Thymus (tissue), 14 donors: Measurements from ENCODE around the gene TAOK1. TPM values are rescaled to one million over a fixed set of nuclear protein-coding genes. Genes with fewer than 3 reads are reported as not detected.
"Not testable (repeated sequence)": the region's sequence is repeated elsewhere in the genome, so short reads cannot be mapped to it uniquely, and the experiment has no call there.

Experiments used
- DNase-seq, 9 donors: peaks; one replicate each; pipeline ENCODE4 v3.0.0-alpha.2; 2013; ENCODE audit warnings: low spot score in 9 of 9, low read depth in 6 of 9, missing footprints in 1 of 9
- H3K27ac ChIP-seq, 2 donors: one replicate each; pipeline ENCODE4 v1.5.1; 2013; ENCODE audit warnings: control low read depth in 1 of 2, low read depth in 1 of 2, low read length in 1 of 2, mild to moderate bottlenecking in 1 of 2, moderate library complexity in 1 of 2
- H3K27me3 ChIP-seq, 2 donors: one replicate each; pipeline ENCODE4 v1.5.1; 2013; ENCODE audit warnings: low read length in 1 of 2; ENCODE audit not compliant: control insufficient read depth in 2 of 2, insufficient read depth in 1 of 2
- H3K36me3 ChIP-seq, 2 donors: one replicate each; pipeline ENCODE4 v1.5.1; 2013; ENCODE audit warnings: low read length in 1 of 2, mild to moderate bottlenecking in 1 of 2, moderate library complexity in 1 of 2; ENCODE audit not compliant: control insufficient read depth in 2 of 2, insufficient read depth in 2 of 2
- H3K4me1 ChIP-seq, 2 donors: one replicate each; pipeline ENCODE4 v1.5.1; 2013; ENCODE audit warnings: low read length in 2 of 2; ENCODE audit not compliant: control insufficient read depth in 2 of 2, insufficient read depth in 2 of 2
- H3K4me3 ChIP-seq, 2 donors: one replicate each; pipeline ENCODE4 v1.5.1; 2013; ENCODE audit warnings: low read length in 2 of 2, control low read depth in 1 of 2, mild to moderate bottlenecking in 1 of 2
- H3K9me3 ChIP-seq, 2 donors: one replicate each; pipeline ENCODE4 v1.5.1; 2013; ENCODE audit warnings: low read length in 1 of 2, mild to moderate bottlenecking in 1 of 2; ENCODE audit not compliant: control insufficient read depth in 2 of 2, insufficient read depth in 1 of 2
- WGBS: extraction: QIAGEN DNeasy Blood & Tissue Kit; methylation state at CpG from one replicate; pipeline ENCODE4 v1.1.7; 2013; 5-methylcytosine and 5-hydroxymethylcytosine counted together
- long read RNA-seq, 10 donors: transcript quantifications; one replicate each; lab custom pipeline, GENCODE V29; 2026
- polyA plus RNA-seq: library from polyadenylated mRNA; stranded (reverse); fragments of 200-250 nt; gene quantifications from one replicate; pipeline ENCODE4 v1.2.3, GENCODE V29; 2013
- total RNA-seq: library from RNA; stranded (reverse); fragments of 120-200 nt; gene quantifications from one replicate; pipeline ENCODE4 v1.2.4, GENCODE V29; 2013
- donor health status: healthy.

The TAOK1 gene
- total RNA-seq (19.5 TPM), polyA plus RNA-seq (11.2 TPM)
- long read RNA-seq, donor 1 = 0 reads
- long read RNA-seq, donor 2 = 0 reads
- long read RNA-seq, donor 3 = 0 reads
- long read RNA-seq, donor 4 = 0 reads
- long read RNA-seq, donor 5 = 0 reads
- long read RNA-seq, donor 6, full-length matches to known transcripts = 3 of 3 reads
- long read RNA-seq, donor 6, partial matches to known transcripts = 0 of 3 reads
- long read RNA-seq, donor 6, other reads (novel, unspliced or antisense) = 0 of 3 reads
- long read RNA-seq, donor 7, partial matches to known transcripts = 25 of 25 reads
- long read RNA-seq, donor 7, other reads (novel, unspliced or antisense) = 0 of 25 reads
- long read RNA-seq, donor 8 = 0 reads
- long read RNA-seq, donor 9, partial matches to known transcripts = 0 of 1 reads
- long read RNA-seq, donor 9, other reads (novel, unspliced or antisense) = 0 of 1 reads
- long read RNA-seq, donor 10 = 0 reads

GRCh38 chr17:29389982-29390850 lies at the start of gene TAOK1:
Gene TAOK1, plus strand, starts transcription at chr17:29390363. Its CDS starts 61,186 bp downstream, at chr17:29451549.
- WGBS = under 1% methylated on average over 87 of the region's 87 CpGs
- Histone ChIP-seq H3K4me3 (peak within 1 kb of the TSS; percentile 79 to 94), H3K4me1 (peaks cover 0 to 8% of the 10 kb centered on the region in 2 donors), H3K9me3 (no peaks in the 10 kb centered on the region), H3K27ac (peak within 1 kb of the TSS; percentile 85 to 92), H3K27me3 (no peaks in the 10 kb centered on the region), H3K36me3 (peaks cover 0 to 4% of the 10 kb centered on the region in 2 donors)
- peak; percentile 90 to 99 (median 97) for DNase-seq

DNA sequence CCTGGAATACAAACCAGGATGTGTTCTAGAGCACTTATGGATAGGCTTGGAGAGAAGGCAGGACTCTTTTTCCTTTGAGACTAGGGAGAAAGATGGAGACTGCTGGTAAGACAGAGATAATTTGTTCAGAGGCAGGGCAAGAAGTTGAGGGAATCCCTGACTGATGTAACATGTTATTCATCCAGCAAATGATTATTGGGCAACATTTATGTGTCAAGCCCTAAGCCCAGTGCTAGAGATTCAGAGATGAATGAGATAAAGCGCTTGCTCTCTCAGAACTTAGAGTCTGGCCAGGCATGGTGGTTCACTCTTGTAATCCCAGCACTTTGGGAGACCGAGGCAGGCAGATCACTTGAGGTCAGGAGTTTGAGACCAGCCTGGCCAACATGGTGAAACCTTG lies 48.4 kb upstream of the TAOK1 start:
- Histone ChIP-seq H3K4me1 (no peaks in the 10 kb centered on the region), H3K4me3 (no peak overlapping the region), H3K27me3 (no peaks in the 10 kb centered on the region), H3K27ac (no peak overlapping the region), H3K9me3 (no peaks in the 10 kb centered on the region), H3K36me3 (no peaks in the 10 kb centered on the region)
- WGBS = 93% methylated on average over 2 of the region's 2 CpGs
- DNase-seq = no peak

DNA sequence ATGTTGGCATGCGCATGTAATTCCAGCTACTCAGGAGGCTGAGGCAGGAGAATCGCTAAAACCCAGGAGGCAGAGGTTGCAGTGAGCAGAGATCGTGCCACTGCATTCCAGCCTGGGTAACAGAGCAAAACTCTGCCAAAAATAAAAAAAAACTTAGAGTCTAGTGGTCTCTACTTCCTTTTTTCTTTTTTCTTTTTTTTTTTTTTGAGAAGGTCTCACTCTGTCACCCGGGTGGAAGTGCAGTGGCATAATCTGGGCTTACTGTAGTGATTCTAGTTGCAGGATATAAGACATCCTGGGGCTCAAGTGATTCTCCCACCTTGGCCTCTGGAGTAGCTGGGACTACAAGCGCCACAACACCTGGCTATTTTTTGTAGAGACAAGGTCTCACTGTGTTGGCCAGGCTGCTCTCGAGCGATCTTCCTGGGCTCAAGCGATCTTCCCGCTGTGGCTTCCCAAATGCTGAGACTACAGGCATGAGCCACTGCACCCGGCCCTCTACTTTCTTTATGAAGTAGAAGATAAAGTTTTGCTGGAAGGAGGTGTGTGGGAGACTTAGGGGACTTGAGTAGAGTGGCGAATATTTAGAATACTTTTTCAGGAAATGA lies 47.9 kb upstream of the TAOK1 start:
- 55% methylated on average over 11 of the region's 11 CpGs for WGBS
- no peaks in the 10 kb centered on the region for H3K4me1 ChIP-seq
- H3K27ac ChIP-seq = no peak overlapping the region
- no peak overlapping the region for H3K4me3 ChIP-seq
- no peaks in the 10 kb centered on the region for H3K27me3 ChIP-seq
- no peaks in the 10 kb centered on the region for H3K9me3 ChIP-seq
- no peak for DNase-seq
- H3K36me3 ChIP-seq = no peaks in the 10 kb centered on the region

GRCh38 chr17:29344201-29344856 lies 45.8 kb upstream of the TAOK1 start:
- H3K36me3 ChIP-seq = no peaks in the 10 kb centered on the region
- H3K4me1 ChIP-seq = no peaks in the 10 kb centered on the region
- H3K4me3 ChIP-seq = no peak overlapping the region
- no peaks in the 10 kb centered on the region for H3K27me3 ChIP-seq
- no peak for DNase-seq
- H3K9me3 ChIP-seq = no peaks in the 10 kb centered on the region
- no peak overlapping the region for H3K27ac ChIP-seq
- WGBS = 97% methylated on average over 11 of the region's 11 CpGs

DNA sequence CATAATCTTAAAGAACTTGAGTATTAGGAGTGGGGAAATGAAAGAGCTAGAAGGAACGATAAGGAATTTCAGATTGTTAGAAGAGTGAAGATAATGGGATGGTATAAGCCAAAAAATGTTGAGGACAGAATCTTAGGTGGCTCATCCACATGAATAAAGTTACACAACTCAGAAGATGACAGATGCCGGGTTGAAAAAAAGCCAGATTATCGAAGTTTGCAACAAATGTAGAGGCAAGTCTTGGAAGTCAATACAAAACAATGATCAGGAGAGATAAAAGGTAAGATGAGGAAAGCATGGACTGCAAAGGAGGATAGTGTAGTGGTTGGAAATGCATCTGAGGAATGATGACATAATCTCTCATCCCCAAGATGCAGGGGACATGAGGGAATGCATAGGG lies 45.1 kb upstream of the TAOK1 start:
- DNase-seq = no peak
- no peaks in the 10 kb centered on the region for H3K4me1 ChIP-seq
- no peaks in the 10 kb centered on the region for H3K36me3 ChIP-seq
- no peaks in the 10 kb centered on the region for H3K27me3 ChIP-seq
- 97% methylated on average over 3 of the region's 3 CpGs for WGBS
- H3K27ac ChIP-seq = no peak overlapping the region
- H3K4me3 ChIP-seq = no peak overlapping the region
- no peaks in the 10 kb centered on the region for H3K9me3 ChIP-seq

- not testable (repeated sequence) for H3K9me3 ChIP-seq, H3K4me3 ChIP-seq, DNase-seq, H3K4me1 ChIP-seq, H3K27ac ChIP-seq, H3K36me3 ChIP-seq, H3K27me3 ChIP-seq
- WGBS = 98% methylated on average over 11 of the region's 11 CpGs
These were observed 44.7 kb upstream of the TAOK1 start for GRCh38 chr17:29345470-29345869.

DNA sequence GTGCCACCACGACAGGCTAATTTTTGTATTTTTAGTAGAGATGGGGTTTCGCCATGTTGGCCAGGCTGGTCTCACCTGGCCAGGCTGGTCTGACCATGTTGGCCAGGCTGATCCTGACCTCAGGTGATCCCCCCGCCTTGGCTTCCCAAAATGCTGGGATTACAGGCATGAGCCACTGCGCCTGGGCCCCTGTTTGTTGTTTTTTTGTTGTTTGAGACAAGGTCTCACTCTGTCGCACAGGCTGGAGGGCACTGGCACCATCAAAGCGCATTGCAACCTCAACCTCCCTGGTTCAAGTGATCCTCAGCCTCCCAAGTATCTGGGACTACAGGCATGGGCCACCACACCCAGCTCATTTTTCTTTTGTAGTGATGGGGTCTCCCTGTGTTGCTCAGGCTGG lies 43.7 kb upstream of the TAOK1 start:
- Histone ChIP-seq H3K9me3 (no peaks in the 10 kb centered on the region), H3K27me3 (no peaks in the 10 kb centered on the region), H3K4me1 (no peaks in the 10 kb centered on the region), H3K4me3 (no peak overlapping the region), H3K27ac (no peak overlapping the region), H3K36me3 (no peaks in the 10 kb centered on the region)
- 96% methylated on average over 6 of the region's 6 CpGs for WGBS
- DNase-seq = no peak

DNA sequence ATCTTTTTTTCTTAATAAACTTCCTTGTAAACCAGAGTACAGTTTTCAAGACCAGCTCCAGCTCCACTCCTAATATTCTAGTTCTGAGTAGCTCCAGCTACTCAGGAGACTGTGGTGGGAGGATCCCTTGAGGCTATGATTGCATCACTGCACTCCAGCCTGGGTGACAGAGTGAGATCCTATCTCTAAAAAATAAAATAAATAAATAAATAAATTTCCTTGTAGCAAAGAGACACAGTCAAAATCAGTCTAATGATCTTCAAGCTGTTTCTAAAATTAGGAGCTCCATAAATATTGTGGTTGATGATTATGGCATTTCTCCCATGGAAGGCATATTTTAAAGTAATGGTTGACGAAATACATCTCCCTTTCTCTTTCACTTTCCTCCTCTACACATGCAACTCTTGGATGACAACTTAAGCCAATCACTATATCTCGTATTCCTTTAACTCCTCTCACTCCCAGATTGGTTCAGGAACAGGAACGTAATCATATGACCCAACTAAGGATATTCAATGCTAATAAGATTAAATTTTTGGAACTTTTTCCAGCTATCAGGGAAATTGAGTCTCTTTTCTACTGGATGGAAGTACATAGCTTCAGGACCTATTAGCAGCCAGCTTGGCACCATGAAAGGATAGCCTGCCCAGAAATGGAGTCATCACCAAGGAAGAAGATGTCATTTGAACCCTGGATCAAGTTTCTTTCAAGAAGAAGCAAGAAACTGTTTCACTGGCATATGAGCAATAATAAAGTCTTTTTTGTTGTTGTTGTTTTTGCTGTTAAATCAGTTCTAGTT lies 42.1 kb upstream of the TAOK1 start:
- Histone ChIP-seq H3K36me3 (no peaks in the 10 kb centered on the region), H3K27ac (no peak overlapping the region), H3K4me1 (no peaks in the 10 kb centered on the region), H3K27me3 (no peaks in the 10 kb centered on the region), H3K4me3 (no peak overlapping the region), H3K9me3 (no peaks in the 10 kb centered on the region)
- DNase-seq = no peak
- whole genome bisulfite sequencing = 95% methylated on average over 3 of the region's 3 CpGs
